Activated CD8-positive, alpha-beta memory T cell treated with anti-CD3 and anti-CD28 coated beads for 36 hours (primary cell): Measurements from ENCODE around the gene HPCAL4. TPM values are rescaled to one million over a fixed set of nuclear protein-coding genes. Genes with fewer than 3 reads are reported as not detected.

Experiments
- total RNA-seq, 2 experiments: library from RNA; stranded (reverse); gene quantifications; one replicate each; pipeline ENCODE4 v1.2.3, GENCODE V29; 2021

HPCAL4 gene
- total RNA-seq, 2 experiments from 2014 or later, result 0.74 to 0.75 TPM

Other genes with a start within 250 kb of the HPCAL4 start
- gene BMP8A, start 199.8 kb downstream of the HPCAL4 start, total RNA-seq, result under 1 TPM in 1 of 2 experiments, not detected in 1; 0.13 TPM
- gene PABPC4, start 114.6 kb downstream of the HPCAL4 start, total RNA-seq, result 100 to 1,000 TPM; 419 to 435 TPM
- gene HEYL, start 51.8 kb downstream of the HPCAL4 start, total RNA-seq, result under 1 TPM in 1 of 2 experiments, not detected in 1; 0.08 TPM
- gene NT5C1A, start 19.3 kb downstream of the HPCAL4 start, total RNA-seq, result not detected
- gene PPIE, start 47.4 kb upstream of the HPCAL4 start, total RNA-seq, result 10 to 100 TPM; 62.9 to 66.0 TPM
- gene OXCT2, start 79.9 kb upstream of the HPCAL4 start, total RNA-seq, result 1 to 10 TPM; 2.8 to 3.4 TPM
- under 1 TPM; 0.91 to 0.94 TPM for gene BMP8B, start 97.4 kb upstream of the HPCAL4 start, total RNA-seq
- 10 to 100 TPM; 42.6 to 44.5 TPM for gene TRIT1, start 192.1 kb upstream of the HPCAL4 start, total RNA-seq
- gene MYCL, start 210.5 kb upstream of the HPCAL4 start, total RNA-seq, result under 1 TPM; 0.08 to 0.17 TPM